GM19372 (cell line): Measurements from ENCODE around the gene GFRA4.

Experiments
- ATAC-seq: cut with Tn5 transposase; IDR thresholded peaks from one replicate; pipeline ENCODE4 v1.9.1; 2021; ENCODE audit warnings: mild to moderate bottlenecking, low read depth, moderate library complexity; ENCODE audit not compliant: unreplicated experiment

Gene GFRA4

DNA sequence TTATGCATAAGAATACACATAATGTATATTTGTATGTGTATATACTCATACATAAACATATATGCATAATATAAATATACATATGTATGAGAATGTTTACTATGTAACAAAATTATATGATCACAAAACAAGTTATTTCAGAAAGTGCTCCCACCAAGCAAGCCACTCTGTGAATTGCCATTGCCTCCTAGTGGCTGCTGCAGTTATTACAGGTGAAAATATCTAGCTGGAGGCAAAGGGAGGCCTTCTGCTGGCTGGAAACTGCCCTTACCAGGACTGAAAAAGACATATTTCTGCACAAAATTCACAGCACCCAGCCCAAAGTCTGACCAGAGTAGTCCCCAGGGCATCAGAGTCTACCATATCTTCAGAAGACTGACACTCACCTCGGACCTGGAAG, 33.0 kb upstream of the GFRA4 start:
- ATAC-seq: no peak

DNA sequence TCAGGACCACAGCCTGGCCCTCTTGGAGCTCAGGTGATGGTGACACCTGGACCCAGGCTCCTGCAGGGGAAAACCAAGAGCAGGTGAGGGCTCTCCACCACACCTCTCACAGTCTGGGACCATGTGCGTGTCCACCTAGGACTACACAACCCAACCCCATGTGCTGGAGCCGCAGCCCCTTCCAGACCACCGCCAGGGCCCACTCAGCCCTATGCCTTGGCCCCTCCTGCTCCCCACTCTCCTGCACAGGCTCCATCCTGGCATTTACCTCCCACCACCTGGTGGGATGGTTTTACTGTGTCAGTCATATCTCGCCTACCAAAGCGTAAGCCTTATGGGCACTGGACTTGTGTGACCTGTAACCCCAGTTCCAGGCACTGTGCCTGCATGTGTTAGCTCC, 31.7 kb upstream of the GFRA4 start:
- ATAC-seq: no peak

DNA sequence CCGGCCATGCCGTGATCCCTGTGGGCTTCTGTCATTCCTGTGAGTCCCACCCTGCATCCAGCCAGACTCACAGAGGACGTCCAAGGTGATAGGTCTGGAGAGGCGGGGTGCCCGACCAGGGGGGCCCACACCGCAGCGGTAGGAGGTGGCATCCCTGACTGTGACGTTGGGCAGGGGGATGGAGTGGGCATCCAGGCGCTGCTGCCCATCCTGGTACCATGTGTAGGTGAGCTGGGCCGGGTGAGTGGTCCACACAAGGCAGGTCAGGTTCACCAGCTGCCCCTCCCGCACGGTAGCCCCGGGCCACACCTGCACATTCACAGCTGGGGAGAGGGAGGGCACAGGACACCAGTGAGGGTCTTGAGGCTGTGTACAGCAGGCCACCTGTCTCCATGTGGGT, 30.2 kb upstream of the GFRA4 start:
- no peak for ATAC-seq

- ATAC-seq: no peak
Measured at GRCh38 chr20:3692706-3693294, 29.6 kb upstream of the GFRA4 start.

DNA sequence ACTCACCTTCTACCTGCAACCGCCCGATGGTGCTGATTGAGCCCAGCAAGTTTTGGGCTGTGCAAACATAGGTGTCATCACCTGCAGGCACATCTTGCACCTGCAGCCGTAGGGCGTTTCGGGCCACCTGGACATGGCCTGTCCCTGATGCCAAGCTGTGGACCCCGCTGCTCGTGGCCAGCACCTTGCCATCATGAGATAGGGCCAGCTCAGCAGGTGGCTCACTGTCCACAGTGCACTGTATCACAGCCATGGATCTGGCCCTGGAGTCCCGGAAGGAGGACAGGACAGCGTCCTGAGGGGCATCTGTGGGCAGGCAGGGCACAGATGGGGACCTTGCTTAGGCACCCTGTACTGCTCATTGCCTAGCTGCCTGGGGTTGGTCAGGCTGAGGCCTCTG, 28.7 kb upstream of the GFRA4 start:
- ATAC-seq: no peak

GRCh38 chr20:3691306-3691705, 28.1 kb upstream of the GFRA4 start:
- ATAC-seq: no peak

DNA sequence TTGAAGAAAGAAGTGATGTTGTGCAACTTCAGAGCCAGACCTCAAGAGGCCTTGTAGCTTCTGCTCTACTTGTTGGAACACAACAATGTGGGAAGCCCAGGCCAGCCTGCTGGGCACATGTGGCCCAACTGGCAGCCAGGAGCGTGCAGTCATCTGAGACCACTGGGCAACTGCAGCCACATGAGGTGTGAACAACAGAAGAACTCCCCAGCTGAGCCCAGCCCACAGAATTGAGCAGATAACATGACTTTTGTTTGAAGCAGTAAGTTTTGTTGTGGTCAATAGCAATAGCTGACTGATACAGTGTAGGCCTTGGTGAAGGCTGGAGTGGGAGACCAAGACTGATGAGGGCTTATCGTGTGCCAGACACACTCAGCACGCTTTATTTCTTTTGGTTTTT, 27.2 kb upstream of the GFRA4 start:
- ATAC-seq: no peak

DNA sequence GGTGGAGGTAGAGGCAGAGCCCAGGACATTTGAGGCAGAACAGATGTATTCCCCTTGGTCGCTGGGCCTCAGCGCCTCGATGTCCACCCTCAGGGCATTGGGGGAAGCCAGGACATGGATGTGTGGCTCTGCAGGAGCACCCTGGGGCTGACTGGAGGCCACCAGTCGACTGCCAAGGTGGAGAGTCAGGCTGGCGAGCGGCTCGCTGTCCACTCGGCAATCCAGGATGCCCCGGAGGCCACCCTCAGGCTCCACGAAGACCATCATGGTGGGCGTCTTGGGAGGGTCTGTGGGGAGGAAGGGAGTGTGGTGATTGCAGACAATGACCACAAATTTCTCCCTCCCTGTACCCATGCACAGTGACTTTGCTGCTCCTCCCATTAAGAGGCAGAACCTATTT, 26.8 kb upstream of the GFRA4 start:
- ATAC-seq: no peak

GRCh38 chr20:3687655-3688054, 24.5 kb upstream of the GFRA4 start:
- ATAC-seq: no peak

- no peak for ATAC-seq
Measured at GRCh38 chr20:3686867-3687321, 23.7 kb upstream of the GFRA4 start.

DNA sequence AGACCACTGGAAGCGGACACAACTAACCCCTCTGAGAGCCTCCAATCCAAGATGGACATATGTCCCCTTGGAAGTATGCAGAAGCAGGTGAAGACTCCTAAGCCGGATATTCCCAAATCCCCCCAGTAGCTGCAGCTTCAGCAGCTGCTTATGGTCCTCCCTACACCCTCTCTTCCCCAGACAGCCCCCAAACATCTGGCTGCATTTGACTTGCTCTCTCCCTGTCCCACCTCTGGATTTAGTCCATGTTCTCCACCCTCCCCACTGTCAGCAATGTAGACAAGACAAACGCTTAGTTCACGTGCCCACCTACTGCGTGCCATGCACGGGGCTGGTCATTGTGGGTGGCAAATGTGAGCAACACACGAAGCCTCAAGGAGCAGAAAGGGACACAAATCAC, 23.2 kb upstream of the GFRA4 start:
- no peak for ATAC-seq

DNA sequence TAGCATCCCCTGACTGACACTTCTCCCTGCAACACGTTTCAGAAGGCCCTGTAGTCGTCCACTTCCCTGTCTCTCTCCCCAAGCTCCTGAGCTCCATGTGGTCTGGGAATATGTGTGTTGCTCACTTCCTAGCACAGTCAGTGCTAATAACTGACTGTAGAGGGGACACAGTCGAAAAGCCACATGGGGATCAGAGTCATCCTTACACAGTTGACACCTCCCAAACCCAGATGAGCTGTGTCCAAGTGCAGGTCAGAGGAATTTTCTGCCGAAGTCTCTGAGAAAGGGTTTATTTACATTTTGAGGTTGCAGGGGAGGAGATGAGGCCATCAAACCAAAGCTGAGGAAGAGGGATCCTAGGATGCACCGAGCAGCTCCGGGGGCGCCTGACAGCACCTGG, 22.1 kb upstream of the GFRA4 start:
- ATAC-seq: no peak

GRCh38 chr20:3681931-3682781, 19.0 kb upstream of the GFRA4 start, which contains the start of gene ADAM33:
ADAM33 (minus strand) TSS chr20:3682010; CDS start chr20:3682004, 6 bp downstream.
- no peak for ATAC-seq

GRCh38 chr20:3681352-3681930, 18.2 kb upstream of the GFRA4 start:
- ATAC-seq: no peak

DNA sequence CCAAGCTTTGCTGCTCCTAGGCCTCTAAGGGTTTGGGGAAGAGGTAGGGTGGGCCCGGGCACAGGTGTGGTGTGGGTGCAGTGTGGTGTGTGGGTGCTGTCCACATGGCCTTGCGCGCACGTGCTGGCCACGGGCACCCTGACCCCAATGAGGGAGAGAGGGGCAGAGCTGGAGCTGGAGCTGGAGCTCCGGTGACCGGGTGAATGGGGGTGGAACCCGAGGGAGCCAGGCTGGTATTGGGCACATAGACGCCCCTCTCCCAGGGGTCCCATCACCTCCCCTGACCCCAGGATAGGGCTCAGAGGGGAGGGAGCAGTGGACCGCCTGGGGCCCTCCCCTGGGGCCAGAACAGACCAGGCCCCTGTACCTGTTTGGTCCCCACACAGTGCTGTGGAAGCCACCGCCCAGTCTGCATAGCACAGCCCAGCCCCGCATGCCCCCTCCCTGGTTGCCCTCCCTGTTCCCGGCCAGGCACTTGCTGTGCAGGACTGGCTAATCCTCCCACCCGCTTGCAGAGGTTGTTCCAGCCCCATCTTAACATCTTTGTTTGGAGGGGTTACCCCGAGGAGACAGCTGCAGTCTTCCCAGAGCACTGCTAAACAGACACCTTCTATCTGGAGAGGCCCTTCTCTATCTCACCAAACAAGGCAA, 17.6 kb upstream of the GFRA4 start:
- ATAC-seq: no peak

DNA sequence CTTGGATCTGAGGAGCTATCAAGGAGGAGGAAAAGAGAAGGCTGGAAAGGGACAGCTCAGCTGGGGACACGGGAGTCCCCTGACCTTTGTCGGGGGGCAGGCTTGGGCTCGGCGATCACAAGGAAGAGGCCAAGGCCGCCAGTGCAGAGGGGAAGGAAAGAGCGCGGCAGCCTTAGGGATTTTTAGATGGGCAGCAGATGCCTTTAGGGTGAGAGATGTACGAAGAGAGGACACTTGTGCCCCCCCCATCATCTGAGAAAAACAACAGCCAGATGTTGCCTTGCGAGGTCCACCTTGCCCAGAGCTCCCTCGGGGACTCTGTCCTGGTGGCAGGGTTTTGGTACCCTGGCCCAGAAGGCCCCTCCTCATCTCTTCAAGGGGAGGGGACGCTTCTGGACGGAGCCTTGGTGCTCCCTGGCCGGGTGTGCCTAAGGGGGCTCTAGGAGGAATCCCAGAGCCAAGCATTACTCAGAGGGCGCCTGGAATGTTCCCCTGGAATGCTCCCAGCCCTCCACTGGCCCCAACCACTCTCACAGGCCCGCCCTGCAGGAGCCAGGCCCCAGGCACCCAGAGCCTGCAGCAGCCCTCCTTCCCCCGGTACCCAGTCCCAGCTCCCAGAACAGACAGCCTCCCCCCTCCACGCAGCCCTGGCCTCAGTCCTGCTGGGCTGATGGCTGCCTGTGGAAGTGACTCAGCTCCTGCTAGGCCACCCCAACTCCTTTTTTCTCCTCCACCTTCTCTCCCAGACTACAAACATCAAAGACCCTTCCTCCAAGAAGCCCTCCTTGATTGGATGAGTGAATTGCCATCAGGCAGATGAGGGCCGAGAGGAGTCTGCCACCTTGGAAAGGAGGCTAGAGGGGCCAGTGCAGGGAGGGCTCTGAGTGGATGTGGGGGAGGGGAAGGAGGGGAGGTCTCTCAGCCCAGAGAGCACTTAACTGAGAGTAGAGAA, 16.8 kb upstream of the GFRA4 start:
- no peak for ATAC-seq

DNA sequence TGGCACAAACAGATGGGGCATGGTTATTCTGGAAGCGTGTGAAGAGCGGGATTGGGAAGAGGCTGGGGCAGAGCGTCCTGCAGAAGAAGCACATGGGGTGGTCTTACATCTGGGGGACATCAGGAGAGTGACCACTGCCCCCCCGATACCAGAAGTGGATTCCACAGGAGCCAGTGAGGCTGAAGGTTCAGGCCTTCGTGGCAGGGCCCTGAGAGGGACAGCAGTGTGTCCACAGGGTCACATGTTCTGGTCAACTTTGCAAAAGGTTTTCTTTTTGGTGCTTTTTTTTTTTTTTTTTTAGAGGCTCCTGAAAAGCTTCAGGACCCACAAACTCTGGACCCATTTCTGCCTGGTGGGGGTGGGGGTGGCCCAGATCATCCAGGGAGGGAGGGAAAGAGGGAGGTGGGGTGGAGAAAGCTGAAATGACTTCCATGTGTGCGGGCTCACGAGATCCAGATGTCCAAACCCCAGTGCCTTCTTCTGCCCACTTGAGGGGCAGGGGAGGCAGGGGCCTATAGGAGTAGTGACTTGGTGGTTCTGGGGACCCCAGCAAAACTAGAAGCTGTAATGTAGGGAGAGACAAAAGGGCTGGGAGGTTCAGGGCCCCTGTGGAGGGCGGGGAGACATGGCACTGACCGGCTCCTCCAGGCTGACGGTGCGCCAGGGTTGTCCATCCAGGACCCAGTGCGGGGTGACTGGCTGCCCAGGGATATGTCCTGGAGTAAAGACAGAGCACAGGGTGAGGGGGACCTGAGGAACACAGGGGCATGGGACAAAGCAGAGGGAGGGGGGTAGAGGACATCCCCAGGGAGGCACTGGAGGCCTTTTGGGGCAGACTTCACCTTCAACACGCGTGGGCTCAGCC, 15.9 kb upstream of the GFRA4 start:
- no peak for ATAC-seq

DNA sequence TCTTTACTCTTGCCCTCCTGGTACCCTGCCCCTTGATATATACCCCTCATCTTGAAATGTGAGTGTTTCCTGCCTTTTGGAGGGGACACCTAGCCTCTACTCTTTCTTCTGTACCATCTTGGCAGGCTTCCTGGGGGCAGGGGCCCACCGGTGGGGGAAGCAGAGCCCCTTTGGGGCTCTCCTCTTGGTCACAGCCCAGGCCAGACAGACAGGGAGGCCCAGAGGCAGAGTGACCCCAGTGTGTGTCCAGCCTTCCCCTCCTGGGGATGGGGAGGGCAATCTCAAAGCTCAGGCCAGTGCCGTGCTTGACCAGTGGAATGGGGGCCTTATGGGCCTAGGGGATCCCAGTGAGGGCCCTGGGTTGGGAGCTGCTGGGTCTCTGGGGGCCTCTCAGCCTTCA, 15.0 kb upstream of the GFRA4 start:
- ATAC-seq: no peak

DNA sequence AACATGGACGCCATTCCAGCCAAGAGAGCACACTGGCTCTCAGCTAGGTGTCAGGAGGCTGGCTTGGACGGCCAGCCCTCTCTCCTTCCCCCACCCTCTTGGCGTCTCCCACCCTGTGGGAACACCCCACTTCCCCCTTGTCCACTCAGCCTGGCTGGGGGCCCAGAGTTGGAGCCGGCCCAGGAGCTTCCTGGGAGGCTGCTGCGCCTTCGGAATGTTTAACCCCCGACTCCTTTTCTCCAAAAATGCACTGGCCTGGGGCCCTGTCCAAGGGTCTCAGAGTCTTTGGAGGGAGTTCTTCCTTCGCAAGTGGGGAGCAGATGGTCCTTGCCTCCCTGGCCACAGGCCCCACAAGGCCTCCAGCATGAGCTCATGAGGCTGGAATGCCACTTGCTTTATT, 14.5 kb upstream of the GFRA4 start:
- no peak for ATAC-seq
